ENCODE results near the gene PTPN3.

DNA sequence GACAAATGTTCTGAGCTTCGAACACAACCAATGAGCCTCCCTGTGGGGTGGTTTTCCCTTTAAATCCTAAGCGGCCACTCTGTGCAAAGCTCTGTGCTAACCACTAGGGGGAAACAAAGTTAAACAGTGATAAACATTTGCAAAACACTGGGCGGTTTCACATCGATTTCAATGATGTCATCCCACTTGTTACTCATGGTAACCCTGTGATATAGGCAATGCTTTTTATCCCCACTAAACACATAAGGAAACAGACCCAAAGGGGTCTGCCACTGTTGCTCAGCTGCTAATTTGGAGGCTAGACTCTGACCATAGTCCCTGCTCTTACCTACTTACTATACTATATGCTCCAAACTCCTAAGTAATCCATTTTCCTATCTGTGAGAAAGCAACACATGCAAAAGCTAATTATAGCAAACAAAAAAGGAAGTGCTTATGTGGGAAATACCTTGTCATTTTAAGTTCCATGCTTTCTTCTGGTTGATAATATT lies 57.3 kb downstream of the PTPN3 start:
- TF ChIP-seq, protein P1, sequence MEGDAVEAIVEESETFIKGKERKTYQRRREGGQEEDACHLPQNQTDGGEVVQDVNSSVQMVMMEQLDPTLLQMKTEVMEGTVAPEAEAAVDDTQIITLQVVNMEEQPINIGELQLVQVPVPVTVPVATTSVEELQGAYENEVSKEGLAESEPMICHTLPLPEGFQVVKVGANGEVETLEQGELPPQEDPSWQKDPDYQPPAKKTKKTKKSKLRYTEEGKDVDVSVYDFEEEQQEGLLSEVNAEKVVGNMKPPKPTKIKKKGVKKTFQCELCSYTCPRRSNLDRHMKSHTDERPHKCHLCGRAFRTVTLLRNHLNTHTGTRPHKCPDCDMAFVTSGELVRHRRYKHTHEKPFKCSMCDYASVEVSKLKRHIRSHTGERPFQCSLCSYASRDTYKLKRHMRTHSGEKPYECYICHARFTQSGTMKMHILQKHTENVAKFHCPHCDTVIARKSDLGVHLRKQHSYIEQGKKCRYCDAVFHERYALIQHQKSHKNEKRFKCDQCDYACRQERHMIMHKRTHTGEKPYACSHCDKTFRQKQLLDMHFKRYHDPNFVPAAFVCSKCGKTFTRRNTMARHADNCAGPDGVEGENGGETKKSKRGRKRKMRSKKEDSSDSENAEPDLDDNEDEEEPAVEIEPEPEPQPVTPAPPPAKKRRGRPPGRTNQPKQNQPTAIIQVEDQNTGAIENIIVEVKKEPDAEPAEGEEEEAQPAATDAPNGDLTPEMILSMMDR (conservative IDR thresholded peaks at IDR 0.05; ENCODE audit: low read length), result peak; percentile 85
- TF ChIP-seq EZH2phosphoT487 (IDR thresholded peaks at IDR 0.05; ENCODE audit: borderline replicate concordance, low read depth, low read length), result no peak
